Activated CD8-positive, alpha-beta memory T cell treated with anti-CD3 and anti-CD28 coated beads for 24 hours (primary cell): ENCODE data around the gene CAPN15.
"Not testable (repeated sequence)": the region's sequence is repeated elsewhere in the genome, so short reads cannot be mapped to it uniquely, and the experiment has no call there.

Experiments used
- DNase-seq: peaks from one replicate; pipeline ENCODE4 v3.0.0-alpha.2; 2020

The CAPN15 gene

DNA sequence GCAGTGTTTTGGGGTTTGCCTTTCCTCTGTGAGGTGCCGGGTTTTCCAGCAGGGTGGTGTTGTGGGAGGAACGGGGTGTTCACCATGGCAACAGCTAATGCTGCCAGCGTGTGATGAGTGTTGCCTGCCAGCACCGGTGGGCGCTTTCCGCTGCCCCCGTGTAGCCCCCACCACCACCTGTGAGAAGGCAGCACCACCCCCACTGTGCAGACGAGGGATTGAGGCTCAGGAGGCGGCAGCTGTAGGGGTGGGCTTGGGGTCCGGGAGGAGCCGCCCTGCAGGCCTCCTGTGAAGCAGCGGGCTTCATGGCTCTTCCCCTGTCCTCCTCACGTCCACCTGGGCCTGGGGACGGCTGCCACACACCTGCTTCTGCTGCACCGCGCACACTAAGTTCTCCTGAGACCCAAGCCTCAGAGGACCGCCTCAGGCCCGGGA, 67.6 kb downstream of the CAPN15 start:
- DNase-seq: no peak

DNA sequence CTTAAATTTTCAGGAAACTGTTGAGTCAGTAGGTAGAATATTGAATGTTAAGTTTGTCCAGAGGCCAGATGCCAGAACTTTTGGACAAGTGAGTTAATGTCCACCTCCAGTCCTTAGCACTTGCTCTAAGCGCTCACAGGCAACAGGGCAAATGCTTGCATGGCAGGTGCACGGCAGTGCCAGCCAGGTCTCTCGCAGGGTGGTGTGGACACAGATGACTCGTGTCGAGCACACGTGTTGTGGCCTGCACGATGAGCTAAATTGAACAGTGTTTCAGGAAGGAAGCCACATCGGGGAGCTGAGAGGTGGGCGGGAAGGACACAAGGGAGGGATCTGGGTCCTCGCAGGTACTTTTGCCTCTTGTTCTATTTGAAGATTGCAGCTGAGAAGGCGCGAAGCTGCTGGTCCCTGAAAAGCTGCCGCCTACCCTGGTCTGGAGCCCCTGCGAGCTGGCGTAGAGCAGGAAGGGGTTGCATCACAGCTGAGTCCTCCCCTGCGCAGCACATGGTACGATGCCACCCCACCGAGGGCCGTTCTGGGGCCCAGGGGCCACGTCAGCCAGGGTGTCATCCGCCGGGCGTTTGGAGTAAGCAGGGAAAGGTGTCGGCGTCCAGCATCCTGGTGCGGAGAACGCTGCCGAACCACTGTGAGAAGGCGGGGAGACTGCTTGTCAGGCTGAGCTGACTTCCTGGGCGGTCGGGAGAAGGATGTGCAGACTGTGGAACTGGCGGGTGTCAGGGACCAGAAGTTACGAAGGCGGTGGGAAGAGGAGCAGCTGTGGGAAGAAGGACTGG, 68.6 kb downstream of the CAPN15 start:
- DNase-seq: no peak

GRCh38 chr16:596736-597060, 69.2 kb downstream of the CAPN15 start:
- DNase-seq: no peak

DNA sequence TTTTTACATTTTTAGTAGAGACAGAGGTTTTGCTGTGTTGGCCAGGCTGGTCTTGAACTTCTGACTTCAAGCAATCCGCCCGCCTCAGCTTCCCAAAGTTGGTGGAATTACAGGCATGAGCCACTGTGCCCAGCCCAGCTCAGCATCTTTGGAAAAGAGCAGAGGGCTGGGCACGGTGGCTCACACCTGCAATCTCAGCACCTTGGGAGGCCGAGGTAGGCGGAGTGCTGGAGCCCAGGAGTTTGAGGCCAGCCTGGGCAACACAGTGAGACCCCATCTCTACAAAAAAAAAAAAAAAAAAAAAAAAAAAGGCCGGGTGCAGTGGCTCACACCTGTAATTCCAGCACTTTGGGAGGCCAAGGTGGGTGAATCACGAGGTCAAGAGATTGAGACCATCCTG, 70.1 kb downstream of the CAPN15 start:
- DNase-seq: not testable (repeated sequence)

DNA sequence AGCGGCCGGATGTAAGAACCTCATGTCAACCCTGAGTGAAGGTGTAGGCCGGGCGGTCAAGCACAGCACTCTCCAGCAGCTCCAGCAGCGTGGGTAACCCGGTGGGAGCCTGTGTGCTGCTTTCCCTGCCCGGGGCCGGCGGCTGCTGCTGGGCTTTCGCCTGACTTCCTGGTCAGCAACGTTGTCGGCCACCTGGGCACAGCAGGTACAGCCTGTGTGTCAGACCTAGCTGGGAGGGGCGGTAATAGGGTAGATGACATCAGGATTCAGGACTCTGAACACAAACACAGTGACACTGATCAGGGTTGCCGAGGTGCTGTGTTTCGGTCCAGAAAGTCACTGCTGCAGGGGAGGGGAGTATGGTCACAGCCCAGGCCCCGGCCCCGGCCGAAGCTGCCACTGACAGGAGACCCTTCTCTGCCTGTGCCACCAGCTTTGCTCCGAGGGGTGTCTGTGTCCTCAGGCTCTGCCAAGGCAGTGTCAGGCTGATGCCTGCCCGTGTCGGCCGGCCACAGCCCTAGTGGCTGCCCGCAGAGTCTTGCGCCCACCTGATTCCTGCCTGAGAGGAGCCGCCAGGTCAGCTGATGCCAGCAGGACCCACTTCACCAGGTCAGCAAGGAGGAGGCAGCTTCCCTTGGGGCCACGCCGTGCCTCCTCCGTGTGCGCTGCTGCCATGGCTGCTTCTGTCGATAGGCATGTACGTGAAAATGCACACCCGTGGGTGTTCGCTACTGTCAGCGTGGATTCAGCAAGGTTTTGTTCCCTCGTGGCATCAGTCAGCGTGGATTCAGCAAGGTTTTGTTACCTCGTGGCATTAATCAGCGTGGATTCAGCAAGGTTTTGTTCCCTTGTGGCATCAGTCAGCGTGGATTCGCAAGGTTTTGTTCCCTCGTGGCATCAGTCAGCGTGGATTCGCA, 71.6 kb downstream of the CAPN15 start:
- no peak for DNase-seq

DNA sequence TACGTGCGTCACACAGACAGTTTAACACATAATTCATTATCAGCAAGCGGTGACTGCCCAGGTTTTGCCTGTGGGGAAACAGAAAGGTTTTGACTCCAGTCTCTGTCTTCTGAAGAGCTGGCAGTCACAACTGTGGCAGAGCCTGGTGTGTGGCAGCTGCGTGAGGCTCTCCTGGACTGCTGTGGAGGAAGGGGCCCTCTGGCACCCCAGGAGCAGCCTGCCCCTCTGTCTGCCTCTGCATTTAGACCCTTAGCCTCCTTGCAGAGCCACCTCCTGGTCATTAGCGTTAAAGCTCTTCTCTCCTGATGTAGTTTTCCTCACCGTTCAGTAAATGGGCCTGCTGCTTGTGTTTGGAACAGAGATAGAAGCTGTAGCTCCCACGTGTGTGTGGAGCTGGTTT, 73.3 kb downstream of the CAPN15 start:
- DNase-seq: no peak

DNA sequence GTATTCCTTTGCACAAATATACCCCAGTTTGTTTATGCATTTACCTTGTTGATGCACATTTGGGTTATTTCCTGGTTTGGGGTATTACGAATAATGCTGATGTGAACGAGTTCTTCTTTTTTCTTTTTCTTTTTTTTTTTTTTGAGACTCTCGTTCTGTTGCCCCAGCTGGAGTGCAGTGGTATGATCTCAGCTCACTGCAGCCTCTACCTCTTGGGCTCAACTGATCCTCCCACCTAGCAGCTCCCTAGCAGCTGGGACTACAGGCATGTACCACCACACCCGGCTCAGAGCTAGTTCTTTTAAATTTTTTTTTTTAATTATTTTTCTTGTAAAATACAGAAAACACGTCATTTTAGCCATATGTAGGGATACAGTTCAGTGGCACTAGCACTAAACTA, 76.4 kb downstream of the CAPN15 start:
- no peak for DNase-seq
